ENCODE data around the gene KIF11. TPM values are rescaled to one million over a fixed set of nuclear protein-coding genes. Genes with fewer than 3 reads are reported as not detected.

Gene KIF11
- total and polyA plus RNA-seq, 2 of the 13 experiments (the other 11 are each of a cell fraction or from before 2014, with no cell fraction given): 8.7 to 38.4 TPM

DNA sequence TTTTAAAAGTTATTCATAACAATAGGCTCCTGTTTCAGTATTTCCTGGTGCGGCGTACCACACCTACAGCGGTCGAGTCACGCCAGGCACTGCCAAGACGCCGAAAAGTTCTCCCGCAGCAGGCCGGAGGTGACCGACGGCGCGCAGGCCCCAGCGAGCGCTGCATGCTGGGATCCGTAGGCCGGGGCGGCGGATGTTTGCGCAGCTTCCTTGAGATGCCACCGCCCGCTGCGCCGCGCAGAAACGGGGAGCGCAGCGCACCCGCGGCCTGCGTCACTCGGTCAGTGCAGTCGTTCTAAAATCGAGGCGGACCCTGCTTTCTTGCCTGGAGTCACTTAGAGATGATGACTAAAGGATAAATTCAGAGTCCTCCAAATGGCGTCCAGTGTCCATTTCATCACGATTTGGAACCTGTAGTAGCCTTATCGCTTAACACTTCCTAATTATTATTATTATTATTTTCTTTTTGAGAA lies 1.3 kb upstream of the KIF11 start (continued):
- TF ChIP-seq, protein P1, sequence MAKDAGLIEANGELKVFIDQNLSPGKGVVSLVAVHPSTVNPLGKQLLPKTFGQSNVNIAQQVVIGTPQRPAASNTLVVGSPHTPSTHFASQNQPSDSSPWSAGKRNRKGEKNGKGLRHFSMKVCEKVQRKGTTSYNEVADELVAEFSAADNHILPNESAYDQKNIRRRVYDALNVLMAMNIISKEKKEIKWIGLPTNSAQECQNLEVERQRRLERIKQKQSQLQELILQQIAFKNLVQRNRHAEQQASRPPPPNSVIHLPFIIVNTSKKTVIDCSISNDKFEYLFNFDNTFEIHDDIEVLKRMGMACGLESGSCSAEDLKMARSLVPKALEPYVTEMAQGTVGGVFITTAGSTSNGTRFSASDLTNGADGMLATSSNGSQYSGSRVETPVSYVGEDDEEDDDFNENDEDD (CRISPR knock-in tag; IDR thresholded peaks at IDR 0.05; ENCODE audit: borderline replicate concordance): peak; percentile 71; the same call in 1 of the 2 replicates
- TF ChIP-seq, protein P2, sequence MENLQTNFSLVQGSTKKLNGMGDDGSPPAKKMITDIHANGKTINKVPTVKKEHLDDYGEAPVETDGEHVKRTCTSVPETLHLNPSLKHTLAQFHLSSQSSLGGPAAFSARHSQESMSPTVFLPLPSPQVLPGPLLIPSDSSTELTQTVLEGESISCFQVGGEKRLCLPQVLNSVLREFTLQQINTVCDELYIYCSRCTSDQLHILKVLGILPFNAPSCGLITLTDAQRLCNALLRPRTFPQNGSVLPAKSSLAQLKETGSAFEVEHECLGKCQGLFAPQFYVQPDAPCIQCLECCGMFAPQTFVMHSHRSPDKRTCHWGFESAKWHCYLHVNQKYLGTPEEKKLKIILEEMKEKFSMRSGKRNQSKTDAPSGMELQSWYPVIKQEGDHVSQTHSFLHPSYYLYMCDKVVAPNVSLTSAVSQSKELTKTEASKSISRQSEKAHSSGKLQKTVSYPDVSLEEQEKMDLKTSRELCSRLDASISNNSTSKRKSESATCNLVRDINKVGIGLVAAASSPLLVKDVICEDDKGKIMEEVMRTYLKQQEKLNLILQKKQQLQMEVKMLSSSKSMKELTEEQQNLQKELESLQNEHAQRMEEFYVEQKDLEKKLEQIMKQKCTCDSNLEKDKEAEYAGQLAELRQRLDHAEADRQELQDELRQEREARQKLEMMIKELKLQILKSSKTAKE (CRISPR knock-in tag; IDR thresholded peaks at IDR 0.05; ENCODE audit: borderline replicate concordance): no peak; the same call in 1 of the 2 replicates
- TF ChIP-seq, protein P3, sequence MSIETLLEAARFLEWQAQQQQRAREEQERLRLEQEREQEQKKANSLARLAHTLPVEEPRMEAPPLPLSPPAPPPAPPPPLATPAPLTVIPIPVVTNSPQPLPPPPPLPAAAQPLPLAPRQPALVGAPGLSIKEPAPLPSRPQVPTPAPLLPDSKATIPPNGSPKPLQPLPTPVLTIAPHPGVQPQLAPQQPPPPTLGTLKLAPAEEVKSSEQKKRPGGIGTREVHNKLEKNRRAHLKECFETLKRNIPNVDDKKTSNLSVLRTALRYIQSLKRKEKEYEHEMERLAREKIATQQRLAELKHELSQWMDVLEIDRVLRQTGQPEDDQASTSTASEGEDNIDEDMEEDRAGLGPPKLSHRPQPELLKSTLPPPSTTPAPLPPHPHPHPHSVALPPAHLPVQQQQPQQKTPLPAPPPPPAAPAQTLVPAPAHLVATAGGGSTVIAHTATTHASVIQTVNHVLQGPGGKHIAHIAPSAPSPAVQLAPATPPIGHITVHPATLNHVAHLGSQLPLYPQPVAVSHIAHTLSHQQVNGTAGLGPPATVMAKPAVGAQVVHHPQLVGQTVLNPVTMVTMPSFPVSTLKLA (IDR thresholded peaks at IDR 0.05): no peak
- no peak for TF ChIP-seq HNRNPH1 (optimal IDR thresholded peaks at IDR 0.05; ENCODE audit: low read depth, low read length)
- no peak for TF ChIP-seq ARNT (IDR thresholded peaks at IDR 0.05)
- no peak for TF ChIP-seq FOXA1 (IDR thresholded peaks at IDR 0.05)
- TF ChIP-seq FOXA1 (CRISPR knock-in tag; IDR thresholded peaks at IDR 0.05): peak; percentile 82
- 0 out of 2 replicates have a peak, but pooled peaks have one; percentile 42 for TF ChIP-seq ZBTB21 (CRISPR knock-in tag; IDR thresholded peaks at IDR 0.05)
- no peak for TF ChIP-seq ZNF30 (CRISPR knock-in tag; IDR thresholded peaks at IDR 0.05)
- no peak for TF ChIP-seq CAMTA2 (CRISPR knock-in tag; IDR thresholded peaks at IDR 0.05; ENCODE audit: borderline replicate concordance)
- TF ChIP-seq RXRB (CRISPR knock-in tag; IDR thresholded peaks at IDR 0.05; ENCODE audit: borderline replicate concordance): peak; percentile 35; the same call in 1 of the 2 replicates
- TF ChIP-seq, protein P4, sequence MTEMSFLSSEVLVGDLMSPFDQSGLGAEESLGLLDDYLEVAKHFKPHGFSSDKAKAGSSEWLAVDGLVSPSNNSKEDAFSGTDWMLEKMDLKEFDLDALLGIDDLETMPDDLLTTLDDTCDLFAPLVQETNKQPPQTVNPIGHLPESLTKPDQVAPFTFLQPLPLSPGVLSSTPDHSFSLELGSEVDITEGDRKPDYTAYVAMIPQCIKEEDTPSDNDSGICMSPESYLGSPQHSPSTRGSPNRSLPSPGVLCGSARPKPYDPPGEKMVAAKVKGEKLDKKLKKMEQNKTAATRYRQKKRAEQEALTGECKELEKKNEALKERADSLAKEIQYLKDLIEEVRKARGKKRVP (CRISPR knock-in tag; IDR thresholded peaks at IDR 0.05): 0 out of 4 replicates have a peak, but pooled peaks of 1 of the 2 experiments have one; percentile 40
- TF ChIP-seq, protein P5, sequence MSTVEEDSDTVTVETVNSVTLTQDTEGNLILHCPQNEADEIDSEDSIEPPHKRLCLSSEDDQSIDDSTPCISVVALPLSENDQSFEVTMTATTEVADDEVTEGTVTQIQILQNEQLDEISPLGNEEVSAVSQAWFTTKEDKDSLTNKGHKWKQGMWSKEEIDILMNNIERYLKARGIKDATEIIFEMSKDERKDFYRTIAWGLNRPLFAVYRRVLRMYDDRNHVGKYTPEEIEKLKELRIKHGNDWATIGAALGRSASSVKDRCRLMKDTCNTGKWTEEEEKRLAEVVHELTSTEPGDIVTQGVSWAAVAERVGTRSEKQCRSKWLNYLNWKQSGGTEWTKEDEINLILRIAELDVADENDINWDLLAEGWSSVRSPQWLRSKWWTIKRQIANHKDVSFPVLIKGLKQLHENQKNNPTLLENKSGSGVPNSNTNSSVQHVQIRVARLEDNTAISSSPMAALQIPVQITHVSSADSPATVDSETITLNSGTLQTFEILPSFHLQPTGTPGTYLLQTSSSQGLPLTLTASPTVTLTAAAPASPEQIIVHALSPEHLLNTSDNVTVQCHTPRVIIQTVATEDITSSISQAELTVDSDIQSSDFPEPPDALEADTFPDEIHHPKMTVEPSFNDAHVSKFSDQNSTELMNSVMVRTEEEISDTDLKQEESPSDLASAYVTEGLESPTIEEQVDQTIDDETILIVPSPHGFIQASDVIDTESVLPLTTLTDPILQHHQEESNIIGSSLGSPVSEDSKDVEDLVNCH (CRISPR knock-in tag; IDR thresholded peaks at IDR 0.05): no peak
- no peak for TF ChIP-seq ZNF160 (CRISPR knock-in tag; IDR thresholded peaks at IDR 0.05)
- no peak for TF ChIP-seq HHEX (CRISPR knock-in tag; IDR thresholded peaks at IDR 0.05)
- TF ChIP-seq, protein P6, sequence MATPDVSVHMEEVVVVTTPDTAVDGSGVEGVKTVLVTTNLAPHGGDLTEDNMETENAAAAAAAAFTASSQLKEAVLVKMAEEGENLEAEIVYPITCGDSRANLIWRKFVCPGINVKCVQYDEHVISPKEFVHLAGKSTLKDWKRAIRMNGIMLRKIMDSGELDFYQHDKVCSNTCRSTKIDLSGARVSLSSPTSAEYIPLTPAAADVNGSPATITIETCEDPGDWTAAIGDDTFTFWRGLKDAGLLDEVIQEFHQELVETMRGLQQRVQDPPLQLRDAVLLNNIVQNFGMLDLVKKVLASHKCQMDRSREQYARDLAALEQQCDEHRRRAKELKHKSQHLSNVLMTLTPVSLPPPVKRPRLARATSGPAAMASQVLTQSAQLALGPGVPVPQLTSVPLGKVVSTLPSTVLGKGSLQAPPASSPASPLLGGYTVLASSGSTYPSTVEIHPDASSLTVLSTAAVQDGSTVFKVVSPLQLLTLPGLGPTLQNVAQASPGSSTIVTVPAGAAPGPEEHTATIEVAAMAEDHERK (CRISPR knock-in tag; IDR thresholded peaks at IDR 0.05; ENCODE audit: low read depth): no peak
- TF ChIP-seq ZNF777 (CRISPR knock-in tag; IDR thresholded peaks at IDR 0.05): peak; percentile 77
- peak; percentile 86; the same call in 1 of the 2 replicates for TF ChIP-seq ZFP90 (CRISPR knock-in tag; IDR thresholded peaks at IDR 0.05; ENCODE audit: borderline replicate concordance)
- TF ChIP-seq ZNF20 (CRISPR knock-in tag; IDR thresholded peaks at IDR 0.05): no peak

Measured in HepG2 (cell line).